HepG2 (cell line): ENCODE data around the gene BMERB1. TPM values are rescaled to one million over a fixed set of nuclear protein-coding genes. Genes with fewer than 3 reads are reported as not detected.
A peak's percentile ranks its signal among the peaks of the same experiment; 100 is the strongest.

ENCODE experiments used
- ARID5B ChIP-seq: IDR thresholded peaks from 2 replicates; pipeline ENCODE4 v1.4.0; 2020; ENCODE audit warnings: mild to moderate bottlenecking, missing genetic modification reagents
- ATF7 ChIP-seq, 2 experiments: fragments of 450-650 bp in 1 of 2; sonication (generic) in 1 of 2; formaldehyde crosslinking in 1 of 2; IDR thresholded peaks; 2 replicates each; pipeline versions ENCODE4 v1.4.0 to v1.6.1; 2016 to 2020; ENCODE audit warnings: antibody characterized with exemption in 1 of 2, mild to moderate bottlenecking in 1 of 2, missing genetic modification reagents in 1 of 2
- FOXK2 ChIP-seq: fragments of 450-650 bp; IDR thresholded peaks from 2 replicates; pipeline ENCODE4 v1.6.1; 2016
- FOXP4 ChIP-seq: sonication (generic); formaldehyde crosslinking; IDR thresholded peaks from 2 replicates; pipeline ENCODE4 v1.4.0; 2020; ENCODE audit warnings: missing genetic modification reagents
- GRHL1 ChIP-seq: sonication (generic); formaldehyde crosslinking; conservative IDR thresholded peaks from 2 replicates; pipeline ENCODE4 v1.8.0; 2022; ENCODE audit warnings: missing genetic modification reagents
- HOXA3 ChIP-seq: sonication (generic); formaldehyde crosslinking; IDR thresholded peaks from 2 replicates; pipeline ENCODE4 v1.5.0; 2020; ENCODE audit warnings: missing genetic modification reagents
- HOXD1 ChIP-seq: sonication (generic); formaldehyde crosslinking; IDR thresholded peaks from 2 replicates; pipeline ENCODE4 v1.5.0; 2020; ENCODE audit warnings: missing genetic modification reagents
- KDM6A ChIP-seq: IDR thresholded peaks from 2 replicates; pipeline ENCODE4 v1.6.1; 2016; ENCODE audit warnings: low read depth
- PHF21A ChIP-seq: sonication (generic); formaldehyde crosslinking; IDR thresholded peaks from 2 replicates; pipeline ENCODE4 v1.5.0; 2020; ENCODE audit warnings: mild to moderate bottlenecking, missing genetic modification reagents
- PITX1 ChIP-seq: sonication (generic); formaldehyde crosslinking; IDR thresholded peaks from 2 replicates; pipeline ENCODE4 v1.5.1; 2020; ENCODE audit warnings: mild to moderate bottlenecking, missing genetic modification reagents
- SETDB1 ChIP-seq: sonication (generic); formaldehyde crosslinking; IDR thresholded peaks from 2 replicates; pipeline ENCODE4 v1.5.1; 2020; ENCODE audit warnings: missing genetic modification reagents, mild to moderate bottlenecking, borderline replicate concordance
- SIN3A ChIP-seq: IDR thresholded peaks from 2 replicates; pipeline ENCODE4 v1.6.1; 2011; ENCODE audit warnings: low read depth, mild to moderate bottlenecking, control low read depth, low read length, borderline replicate concordance
- SUZ12 ChIP-seq: fragments of 150-350 bp; IDR thresholded peaks from 2 replicates; pipeline ENCODE4 v1.6.1; 2014; ENCODE audit warnings: low read depth, low read length
- ZBTB37 ChIP-seq: sonication (generic); formaldehyde crosslinking; IDR thresholded peaks from 2 replicates; pipeline ENCODE4 v1.4.0; 2020; ENCODE audit warnings: mild to moderate bottlenecking, missing genetic modification reagents
- ZFP36L1 ChIP-seq: sonication (generic); formaldehyde crosslinking; IDR thresholded peaks from 2 replicates; pipeline ENCODE4 v1.8.0; 2022; ENCODE audit warnings: mild to moderate bottlenecking, missing genetic modification reagents, moderate library complexity
- ZMAT5 ChIP-seq: sonication (generic); formaldehyde crosslinking; IDR thresholded peaks from 2 replicates; pipeline ENCODE4 v1.5.0; 2020; ENCODE audit warnings: mild to moderate bottlenecking, low read depth, missing genetic modification reagents, borderline replicate concordance
- ZNF101 ChIP-seq: sonication (generic); formaldehyde crosslinking; IDR thresholded peaks from 2 replicates; pipeline ENCODE4 v1.4.0; 2020; ENCODE audit warnings: mild to moderate bottlenecking, low read depth, missing genetic modification reagents, borderline replicate concordance
- ZNF121 ChIP-seq: sonication (generic); formaldehyde crosslinking; IDR thresholded peaks from 2 replicates; pipeline ENCODE4 v1.5.0; 2020; ENCODE audit warnings: mild to moderate bottlenecking, missing genetic modification reagents
- ZNF205 ChIP-seq: IDR thresholded peaks from 2 replicates; pipeline ENCODE4 v1.6.1; 2018; ENCODE audit warnings: missing biosample characterization, missing genetic modification reagents
- ZNF362 ChIP-seq: sonication (generic); formaldehyde crosslinking; IDR thresholded peaks from 2 replicates; pipeline ENCODE4 v1.4.0; 2020; ENCODE audit warnings: missing genetic modification reagents, mild to moderate bottlenecking, borderline replicate concordance
- polyA plus RNA-seq, 8 experiments: library from polyadenylated mRNA; depleted of rRNA in 3 of 8; stranded (reverse) in 7 of 8; unstranded in 1 of 8; fragments of >200 nt; fragmentation: Illumina TruSeq in 4 of 8; extraction: Trizol in 4 of 8; gene quantifications; 2 replicates each; pipeline versions ENCODE4 v1.2.1 to v1.2.3, GENCODE V29; 2011 to 2016; ENCODE audit warnings: low read depth in 4 of 8, missing spikeins in 1 of 8, mixed read lengths in 1 of 8; ENCODE audit not compliant: insufficient read depth in 1 of 8
- total RNA-seq, 5 experiments: library from RNA; depleted of rRNA; stranded (reverse); fragments of >200 nt; fragmentation: Illumina TruSeq; extraction: Trizol; gene quantifications; 2 replicates each; pipeline ENCODE4 v1.2.3, GENCODE V29; 2016; ENCODE audit warnings: low read depth in 1 of 5

BMERB1 gene
- total and polyA plus RNA-seq, 2 of the 13 experiments (the other 11 are each of a cell fraction or from before 2014, with no cell fraction given), result 1.4 TPM

GRCh38 chr16:15443753-15444152 lies 9.4 kb downstream of the BMERB1 start (continued):
- TF ChIP-seq ZNF121 (peak; percentile 77), ZNF362 (CRISPR knock-in tag) (peak; percentile 94), FOXP4 (CRISPR knock-in tag) (0 out of 2 replicates have a peak, but pooled peaks have one; percentile 16), ZMAT5 (CRISPR knock-in tag) (no peak), ATF7 (IDR thresholded peaks at IDR 0.05) (no peak), ATF7 (CRISPR knock-in tag; IDR thresholded peaks at IDR 0.05) (no peak), HOXD1 (CRISPR knock-in tag) (no peak), PITX1 (CRISPR knock-in tag) (peak; percentile 59; the same call in 1 of the 2 replicates), GRHL1 (no peak), PHF21A (CRISPR knock-in tag) (peak; percentile 71; the same call in 1 of the 2 replicates), SUZ12 (no peak), HOXA3 (CRISPR knock-in tag) (0 out of 2 replicates have a peak, but pooled peaks have one; percentile 26), SIN3A (no peak), ARID5B (CRISPR knock-in tag) (no peak), ZFP36L1 (no peak), ZNF101 (no peak), SETDB1 (CRISPR knock-in tag) (no peak), ZBTB37 (CRISPR knock-in tag) (no peak), FOXK2 (peak; percentile 54; the same call in 1 of the 2 replicates), ZNF205 (CRISPR knock-in tag) (no peak), KDM6A (CRISPR knock-in tag) (no peak)
